Loucy (cell line): ENCODE data around the gene HBS1L.

Experiments
- H2AFZ ChIP-seq: fragments of 200-600 bp; sonication (generic); 2 replicates; pipeline ENCODE4 v1.6.0; 2016; ENCODE audit warnings: antibody characterized with exemption, mild to moderate bottlenecking, low read length, moderate library complexity
- H3F3A ChIP-seq: fragments of 200-600 bp; 2 replicates; pipeline ENCODE4 v1.6.0; 2016; ENCODE audit warnings: antibody characterized with exemption, low read depth, mild to moderate bottlenecking
- H3K27me3 ChIP-seq: fragments of 200-600 bp; sonication (generic); 2 replicates; pipeline ENCODE4 v1.6.1; 2014; ENCODE audit warnings: low read length, mild to moderate bottlenecking; ENCODE audit not compliant: insufficient read depth, poor library complexity, severe bottlenecking
- H3K36me3 ChIP-seq: fragments of 200-600 bp; sonication (generic); 2 replicates; pipeline ENCODE4 v1.6.1; 2016; ENCODE audit warnings: low read length; ENCODE audit not compliant: insufficient read depth
- H3K4me1 ChIP-seq: fragments of 200-600 bp; sonication (generic); 2 replicates; pipeline ENCODE4 v1.5.1; 2014; ENCODE audit warnings: low read length, mild to moderate bottlenecking; ENCODE audit not compliant: insufficient read depth, poor library complexity, severe bottlenecking
- H3K4me2 ChIP-seq: fragments of 200-600 bp; sonication (generic); 2 replicates; pipeline ENCODE4 v1.6.0; 2014; ENCODE audit warnings: antibody characterized with exemption, low read length, low read depth, mild to moderate bottlenecking; ENCODE audit not compliant: poor library complexity, severe bottlenecking
- H3K4me3 ChIP-seq: fragments of 200-600 bp; sonication (generic); 2 replicates; pipeline ENCODE4 v1.5.1; 2014; ENCODE audit warnings: low read length, mild to moderate bottlenecking, mixed read lengths; ENCODE audit not compliant: poor library complexity, severe bottlenecking
- H3K79me2 ChIP-seq: fragments of 200-600 bp; sonication (generic); 2 replicates; pipeline ENCODE4 v1.6.1; 2014; ENCODE audit warnings: low read length; ENCODE audit not compliant: insufficient read depth
- H3K9ac ChIP-seq: fragments of 200-600 bp; sonication (generic); 2 replicates; pipeline ENCODE4 v1.6.0; 2014; ENCODE audit warnings: mild to moderate bottlenecking, low read depth, low read length, moderate library complexity; ENCODE audit not compliant: poor library complexity, severe bottlenecking
- H3K9me2 ChIP-seq: fragments of 200-600 bp; sonication (generic); replicated peaks from 2 replicates; pipeline ENCODE4 v1.6.1; 2016; ENCODE audit warnings: low read depth, low read length, mixed read lengths
- H3K9me3 ChIP-seq: fragments of 200-600 bp; sonication (generic); 2 replicates; pipeline ENCODE4 v1.6.1; 2014; ENCODE audit warnings: mild to moderate bottlenecking, antibody characterized with exemption, low read length, low read depth; ENCODE audit not compliant: insufficient read depth
- H4K20me1 ChIP-seq: fragments of 200-600 bp; sonication (generic); 2 replicates; pipeline ENCODE4 v1.6.0; 2014; ENCODE audit warnings: antibody characterized with exemption, low read length, mild to moderate bottlenecking; ENCODE audit not compliant: insufficient read depth, poor library complexity, severe bottlenecking
- EZH2phosphoT487 ChIP-seq: fragments of 200-600 bp; IDR thresholded peaks from 2 replicates; pipeline ENCODE4 v1.6.1; 2018; ENCODE audit warnings: antibody characterized with exemption, mild to moderate bottlenecking, moderate library complexity, borderline replicate concordance
- TF ChIP-seq, protein P1 (sequence below): fragments of 200-600 bp; sonication (generic); conservative IDR thresholded peaks from 2 replicates; pipeline ENCODE4 v1.5.1; 2014; ENCODE audit warnings: mild to moderate bottlenecking, antibody characterized with exemption, low read length

Gene HBS1L

GRCh38 chr6:134932535-134933470, 121.8 kb downstream of the HBS1L start:
- no peak overlapping the region for H3K9ac ChIP-seq
- no peaks in the 10 kb centered on the region for H3K4me1 ChIP-seq
- no peaks in the 10 kb centered on the region for H3F3A ChIP-seq
- H2AFZ ChIP-seq = no peak overlapping the region
- no peaks in the 10 kb centered on the region for H3K9me3 ChIP-seq
- no peak overlapping the region for H3K4me3 ChIP-seq
- TF ChIP-seq, protein P1, sequence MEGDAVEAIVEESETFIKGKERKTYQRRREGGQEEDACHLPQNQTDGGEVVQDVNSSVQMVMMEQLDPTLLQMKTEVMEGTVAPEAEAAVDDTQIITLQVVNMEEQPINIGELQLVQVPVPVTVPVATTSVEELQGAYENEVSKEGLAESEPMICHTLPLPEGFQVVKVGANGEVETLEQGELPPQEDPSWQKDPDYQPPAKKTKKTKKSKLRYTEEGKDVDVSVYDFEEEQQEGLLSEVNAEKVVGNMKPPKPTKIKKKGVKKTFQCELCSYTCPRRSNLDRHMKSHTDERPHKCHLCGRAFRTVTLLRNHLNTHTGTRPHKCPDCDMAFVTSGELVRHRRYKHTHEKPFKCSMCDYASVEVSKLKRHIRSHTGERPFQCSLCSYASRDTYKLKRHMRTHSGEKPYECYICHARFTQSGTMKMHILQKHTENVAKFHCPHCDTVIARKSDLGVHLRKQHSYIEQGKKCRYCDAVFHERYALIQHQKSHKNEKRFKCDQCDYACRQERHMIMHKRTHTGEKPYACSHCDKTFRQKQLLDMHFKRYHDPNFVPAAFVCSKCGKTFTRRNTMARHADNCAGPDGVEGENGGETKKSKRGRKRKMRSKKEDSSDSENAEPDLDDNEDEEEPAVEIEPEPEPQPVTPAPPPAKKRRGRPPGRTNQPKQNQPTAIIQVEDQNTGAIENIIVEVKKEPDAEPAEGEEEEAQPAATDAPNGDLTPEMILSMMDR = no peak
- TF ChIP-seq EZH2phosphoT487 = no peak
- H3K79me2 ChIP-seq = no peaks in the 10 kb centered on the region
- no peaks in the 10 kb centered on the region for H3K9me2 ChIP-seq
- no peaks in the 10 kb centered on the region for H3K36me3 ChIP-seq
- no peak overlapping the region for H3K4me2 ChIP-seq
- no peaks in the 10 kb centered on the region for H3K27me3 ChIP-seq
- no peaks in the 10 kb centered on the region for H4K20me1 ChIP-seq

DNA sequence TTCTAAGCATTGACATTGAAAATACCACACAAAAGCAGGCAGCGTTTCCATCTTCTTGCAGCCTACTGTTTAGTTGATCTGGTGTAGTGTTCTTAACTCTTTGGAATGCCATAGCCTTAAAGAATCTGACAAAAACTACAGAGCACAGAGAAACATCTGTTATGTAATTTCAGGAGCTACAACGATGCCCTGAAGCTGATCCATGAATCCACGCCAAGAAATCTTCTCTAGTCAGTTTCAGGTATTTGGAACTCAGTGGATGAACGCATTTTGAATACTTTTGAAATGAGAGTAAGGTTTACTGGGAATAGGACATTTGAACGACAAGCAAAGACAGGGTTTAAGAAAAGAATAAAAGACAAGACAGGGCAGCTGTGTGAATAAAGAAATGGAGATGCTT, 122.5 kb downstream of the HBS1L start:
- Histone ChIP-seq H2AFZ (no peak overlapping the region), H3K4me3 (no peak overlapping the region), H3F3A (no peaks in the 10 kb centered on the region), H3K4me2 (no peak overlapping the region), H3K4me1 (no peaks in the 10 kb centered on the region), H3K27me3 (no peaks in the 10 kb centered on the region), H3K9me3 (no peaks in the 10 kb centered on the region), H3K9ac (no peak overlapping the region), H3K9me2 (no peaks in the 10 kb centered on the region), H3K36me3 (no peaks in the 10 kb centered on the region), H4K20me1 (no peaks in the 10 kb centered on the region), H3K79me2 (no peaks in the 10 kb centered on the region)
- no peak for TF ChIP-seq EZH2phosphoT487
- TF ChIP-seq, protein P1 = no peak

- Histone ChIP-seq H3K9me3 (no peaks in the 10 kb centered on the region), H3K9ac (no peak overlapping the region), H3K4me2 (no peak overlapping the region), H4K20me1 (no peaks in the 10 kb centered on the region), H3K4me3 (no peak overlapping the region), H3F3A (no peaks in the 10 kb centered on the region), H3K79me2 (no peaks in the 10 kb centered on the region), H3K4me1 (no peaks in the 10 kb centered on the region), H3K27me3 (no peaks in the 10 kb centered on the region), H3K36me3 (no peaks in the 10 kb centered on the region), H3K9me2 (no peaks in the 10 kb centered on the region), H2AFZ (no peak overlapping the region)
- TF ChIP-seq, protein P1 = no peak
- no peak for TF ChIP-seq EZH2phosphoT487
These were observed 124.2 kb downstream of the HBS1L start for GRCh38 chr6:134930463-134930862.
